H9 (cell line): Measurements from ENCODE around the gene ROBO1. TPM values are rescaled to one million over a fixed set of nuclear protein-coding genes. Genes with fewer than 3 reads are reported as not detected.

Experiments used
- DNase-seq: peaks from one replicate; pipeline ENCODE4 v3.0.0-alpha.2; 2017
- H2AFZ ChIP-seq: one replicate; pipeline ENCODE4 v1.6.1; 2013; ENCODE audit warnings: mild to moderate bottlenecking, low read length, control low read depth, moderate library complexity
- H2AK5ac ChIP-seq: 2 replicates; pipeline ENCODE4 v1.6.1; 2013; ENCODE audit warnings: low read length, control low read depth, mixed read lengths; ENCODE audit not compliant: insufficient read length
- H2BK120ac ChIP-seq: one replicate; pipeline ENCODE4 v1.6.1; 2013; ENCODE audit warnings: low read depth, mild to moderate bottlenecking, low read length, control low read depth, inconsistent platforms; ENCODE audit not compliant: poor library complexity, severe bottlenecking
- H2BK12ac ChIP-seq: 2 replicates; pipeline ENCODE4 v1.6.1; 2013; ENCODE audit warnings: low read length, control low read depth, mixed read lengths, low read depth; ENCODE audit not compliant: insufficient read length
- H2BK15ac ChIP-seq: 2 replicates; pipeline ENCODE4 v1.6.1; 2013; ENCODE audit warnings: low read depth, low read length, control low read depth
- H2BK20ac ChIP-seq: one replicate; pipeline ENCODE4 v1.6.1; 2013; ENCODE audit warnings: low read depth, mild to moderate bottlenecking, low read length, control low read depth, inconsistent platforms; ENCODE audit not compliant: poor library complexity, severe bottlenecking
- H2BK5ac ChIP-seq: 2 replicates; pipeline ENCODE4 v1.6.1; 2013; ENCODE audit warnings: low read length, control low read depth, mixed read lengths; ENCODE audit not compliant: insufficient read length
- H3K14ac ChIP-seq: 2 replicates; pipeline ENCODE4 v1.6.1; 2013; ENCODE audit warnings: low read length, control low read depth; ENCODE audit not compliant: insufficient read depth
- H3K18ac ChIP-seq: 2 replicates; pipeline ENCODE4 v1.6.1; 2013; ENCODE audit warnings: low read depth, mild to moderate bottlenecking, mixed read lengths, low read length, control low read depth; ENCODE audit not compliant: insufficient read length
- H3K23ac ChIP-seq: 2 replicates; pipeline ENCODE4 v1.6.1; 2013; ENCODE audit warnings: low read length, control low read depth, mixed read lengths, low read depth; ENCODE audit not compliant: insufficient read length
- H3K23me2 ChIP-seq: 2 replicates; pipeline ENCODE4 v1.6.1; 2013; ENCODE audit warnings: low read depth, mild to moderate bottlenecking, mixed read lengths, low read length, control low read depth; ENCODE audit not compliant: insufficient read length, poor library complexity, severe bottlenecking
- H3K27ac ChIP-seq: 2 replicates; pipeline ENCODE4 v1.5.1; 2013; ENCODE audit warnings: low read length, control low read depth, mixed read lengths, low read depth; ENCODE audit not compliant: insufficient read length
- H3K27me3 ChIP-seq: 2 replicates; pipeline ENCODE4 v1.6.1; 2013; ENCODE audit warnings: low read length, control low read depth, inconsistent platforms; ENCODE audit not compliant: insufficient read depth
- H3K4ac ChIP-seq: 2 replicates; pipeline ENCODE4 v1.6.1; 2013; ENCODE audit warnings: low read depth, mild to moderate bottlenecking, control low read depth, inconsistent platforms, low read length, moderate library complexity
- H3K4me1 ChIP-seq: 2 replicates; pipeline ENCODE4 v1.6.1; 2013; ENCODE audit warnings: low read length, control low read depth, inconsistent platforms; ENCODE audit not compliant: insufficient read depth
- H3K4me2 ChIP-seq: 2 replicates; pipeline ENCODE4 v1.6.1; 2013; ENCODE audit warnings: low read length, control low read depth, mixed read lengths; ENCODE audit not compliant: insufficient read length, insufficient read depth
- H3K56ac ChIP-seq: 2 replicates; pipeline ENCODE4 v1.6.1; 2013; ENCODE audit warnings: low read depth, mild to moderate bottlenecking, mixed read lengths, low read length, control low read depth; ENCODE audit not compliant: insufficient read length
- H3K79me1 ChIP-seq: 2 replicates; pipeline ENCODE4 v1.6.1; 2013; ENCODE audit warnings: low read depth, mild to moderate bottlenecking, moderate library complexity, low read length, control low read depth, inconsistent platforms; ENCODE audit not compliant: insufficient read depth, poor library complexity, severe bottlenecking
- H3K79me2 ChIP-seq: 2 replicates; pipeline ENCODE4 v1.6.1; 2013; ENCODE audit warnings: low read length, control low read depth, inconsistent platforms; ENCODE audit not compliant: insufficient read depth
- H3K9ac ChIP-seq: 2 replicates; pipeline ENCODE4 v1.6.1; 2013; ENCODE audit warnings: low read length, control low read depth, mixed read lengths; ENCODE audit not compliant: insufficient read length; ENCODE audit errors: extremely low read depth
- H3K9me3 ChIP-seq: one replicate; pipeline ENCODE4 v1.6.1; 2013; ENCODE audit warnings: low read depth, low read length, inconsistent platforms; ENCODE audit not compliant: control insufficient read depth
- H3T11ph ChIP-seq: one replicate; pipeline ENCODE4 v1.6.1; 2013; ENCODE audit warnings: mild to moderate bottlenecking, low read length, control low read depth, inconsistent platforms
- H4K20me1 ChIP-seq: one replicate; pipeline ENCODE4 v1.6.1; 2013; ENCODE audit not compliant: control insufficient read depth, insufficient read length, insufficient read depth
- H4K5ac ChIP-seq: 2 replicates; pipeline ENCODE4 v1.6.1; 2013; ENCODE audit warnings: low read depth, mild to moderate bottlenecking, mixed read lengths, low read length, control low read depth; ENCODE audit not compliant: insufficient read length
- H4K8ac ChIP-seq: replicated peaks from 2 replicates; pipeline ENCODE4 v1.6.1; 2013; ENCODE audit warnings: low read length, control low read depth, mixed read lengths, low read depth; ENCODE audit not compliant: insufficient read length
- H4K91ac ChIP-seq: 2 replicates; pipeline ENCODE4 v1.6.1; 2013; ENCODE audit warnings: low read depth, mild to moderate bottlenecking, moderate library complexity, mixed read lengths, low read length, control low read depth; ENCODE audit not compliant: insufficient read length
- H3K27ac Mint-ChIP-seq, 3 experiments: 2 replicates in 2 of 3; 3 replicates in 1 of 3; pipeline ENCODE4 v1.8.0; 2020 to 2021; ENCODE audit warnings: mixed read lengths in 3 of 3, mild to moderate bottlenecking in 1 of 3, moderate library complexity in 1 of 3
- H3K27me3 Mint-ChIP-seq: 2 replicates; pipeline ENCODE4 v1.8.0; 2021; ENCODE audit warnings: low read depth, mild to moderate bottlenecking, moderate library complexity, mixed read lengths
- H3K36me3 Mint-ChIP-seq, 3 experiments: 2 replicates in 2 of 3; 3 replicates in 1 of 3; pipeline ENCODE4 v1.8.0; 2020 to 2021; ENCODE audit warnings: low read depth in 3 of 3, mixed read lengths in 3 of 3; ENCODE audit not compliant: insufficient read depth in 1 of 3
- H3K4me1 Mint-ChIP-seq, 2 experiments: 2 replicates each; pipeline ENCODE4 v1.8.0; 2020; ENCODE audit warnings: mixed read lengths in 2 of 2
- H3K4me3 Mint-ChIP-seq, 2 experiments: 2 replicates in 1 of 2; 3 replicates in 1 of 2; pipeline ENCODE4 v1.8.0; 2020 to 2021; ENCODE audit warnings: mild to moderate bottlenecking in 2 of 2, mixed read lengths in 2 of 2, moderate library complexity in 1 of 2
- H3K9me3 Mint-ChIP-seq, 2 experiments: 2 replicates in 1 of 2; 3 replicates in 1 of 2; pipeline ENCODE4 v1.8.0; 2020; ENCODE audit warnings: mild to moderate bottlenecking in 2 of 2, mixed read lengths in 2 of 2, moderate library complexity in 1 of 2
- WGBS: extraction: QIAGEN DNeasy Blood & Tissue Kit; methylation state at CpG from one replicate; pipeline ENCODE4 v1.1.7; 2013; ENCODE audit warnings: missing lambda C conversion rate, low lambda C conversion rate, mixed read lengths; ENCODE audit not compliant: insufficient read length; ENCODE audit errors: extremely low coverage; 5-methylcytosine and 5-hydroxymethylcytosine counted together
- total RNA-seq: library from RNA; stranded (reverse); gene quantifications from 2 replicates; pipeline ENCODE4 v1.2.1, GENCODE V29; 2021
- TF ChIP-seq, protein P1 (sequence below): fragments of 200-600 bp; sonication (generic); conservative IDR thresholded peaks from 3 replicates; pipeline ENCODE4 v1.8.0; 2021; ENCODE audit warnings: antibody characterized with exemption, mild to moderate bottlenecking

ROBO1 gene
- total RNA-seq, 1 experiment from 2014 or later: 62.7 TPM

DNA sequence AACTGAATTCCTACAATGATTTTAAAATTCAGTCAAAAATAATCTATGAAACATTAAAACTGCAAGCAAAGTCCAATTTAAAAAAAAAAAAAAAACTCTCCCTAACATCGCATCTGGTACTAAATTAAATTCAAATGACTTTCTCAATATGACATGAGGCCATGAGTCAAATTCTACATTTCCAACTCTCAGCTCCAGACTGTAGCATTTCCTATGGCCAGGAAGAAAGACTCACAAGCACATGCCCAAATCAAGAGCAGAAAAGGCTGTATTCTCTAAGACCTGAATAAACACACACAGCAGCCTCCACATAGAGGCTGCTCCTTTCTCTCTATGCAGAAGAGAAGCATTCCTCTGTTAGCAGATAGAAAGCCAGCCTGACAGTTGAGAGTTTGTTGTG lies 729.2 kb downstream of the ROBO1 start:
- TF ChIP-seq, protein P1, sequence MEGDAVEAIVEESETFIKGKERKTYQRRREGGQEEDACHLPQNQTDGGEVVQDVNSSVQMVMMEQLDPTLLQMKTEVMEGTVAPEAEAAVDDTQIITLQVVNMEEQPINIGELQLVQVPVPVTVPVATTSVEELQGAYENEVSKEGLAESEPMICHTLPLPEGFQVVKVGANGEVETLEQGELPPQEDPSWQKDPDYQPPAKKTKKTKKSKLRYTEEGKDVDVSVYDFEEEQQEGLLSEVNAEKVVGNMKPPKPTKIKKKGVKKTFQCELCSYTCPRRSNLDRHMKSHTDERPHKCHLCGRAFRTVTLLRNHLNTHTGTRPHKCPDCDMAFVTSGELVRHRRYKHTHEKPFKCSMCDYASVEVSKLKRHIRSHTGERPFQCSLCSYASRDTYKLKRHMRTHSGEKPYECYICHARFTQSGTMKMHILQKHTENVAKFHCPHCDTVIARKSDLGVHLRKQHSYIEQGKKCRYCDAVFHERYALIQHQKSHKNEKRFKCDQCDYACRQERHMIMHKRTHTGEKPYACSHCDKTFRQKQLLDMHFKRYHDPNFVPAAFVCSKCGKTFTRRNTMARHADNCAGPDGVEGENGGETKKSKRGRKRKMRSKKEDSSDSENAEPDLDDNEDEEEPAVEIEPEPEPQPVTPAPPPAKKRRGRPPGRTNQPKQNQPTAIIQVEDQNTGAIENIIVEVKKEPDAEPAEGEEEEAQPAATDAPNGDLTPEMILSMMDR: no peak
- H2AFZ ChIP-seq: no peak overlapping the region
- H3K4me3 Mint-ChIP-seq: no peak overlapping the region

More for the DNA sequence above, 729.2 kb downstream of the ROBO1 start:
- no peak overlapping the region for H3K18ac ChIP-seq
- no peaks in the 10 kb centered on the region for H3K27me3 Mint-ChIP-seq
- no peak overlapping the region for H3K14ac ChIP-seq
- no peak overlapping the region for H4K91ac ChIP-seq
- DNase-seq: no peak
- no peaks in the 10 kb centered on the region for H3K4me1 Mint-ChIP-seq
- no peak overlapping the region for H3K56ac ChIP-seq
- no peak overlapping the region for H2AK5ac ChIP-seq
- no peak overlapping the region for H2BK12ac ChIP-seq
- H3K9me3 Mint-ChIP-seq: no peaks in the 10 kb centered on the region
- H3K27ac ChIP-seq: no peak overlapping the region
- H3K27ac Mint-ChIP-seq: no peak overlapping the region
- no peak overlapping the region for H3K4me2 ChIP-seq
- H3K23me2 ChIP-seq: no peaks in the 10 kb centered on the region
- H3K79me2 ChIP-seq: no peaks in the 10 kb centered on the region
- no peak overlapping the region for H2BK120ac ChIP-seq
- H3T11ph ChIP-seq: no peak overlapping the region
- H4K20me1 ChIP-seq: no peaks in the 10 kb centered on the region
- H3K79me1 ChIP-seq: no peaks in the 10 kb centered on the region
- H2BK5ac ChIP-seq: no peak overlapping the region
- H3K36me3 Mint-ChIP-seq: no peaks in the 10 kb centered on the region
- no peak overlapping the region for H3K4ac ChIP-seq
- H4K8ac ChIP-seq: no peak overlapping the region
- H3K9ac ChIP-seq: no peak overlapping the region
- no peak overlapping the region for H3K23ac ChIP-seq
- no peak overlapping the region for H2BK15ac ChIP-seq
- H3K27me3 ChIP-seq: no peaks in the 10 kb centered on the region
- H2BK20ac ChIP-seq: no peak overlapping the region
- no peak overlapping the region for H4K5ac ChIP-seq
- WGBS: no CpG with 5 or more reads among the region's 1 CpG
- H3K4me1 ChIP-seq: no peaks in the 10 kb centered on the region
- no peaks in the 10 kb centered on the region for H3K9me3 ChIP-seq
